Measurements from ENCODE around the gene RAB11FIP5. TPM values are rescaled to one million over a fixed set of nuclear protein-coding genes. Genes with fewer than 3 reads are reported as not detected.
"Not testable (repeated sequence)": the region's sequence is repeated elsewhere in the genome, so short reads cannot be mapped to it uniquely, and the experiment has no call there.

Gene RAB11FIP5
- 41.6 and 73.7 TPM in 2 replicates for total RNA-seq

- peak in 1 of 2 donors; percentile 87 for DNase-seq (ENCODE audit: low read depth in 2 of 2)
These were observed at the start of gene RAB11FIP5 for GRCh38 chr2:73112913-73113854. RAB11FIP5 (minus strand) TSS chr2:73112948; CDS start chr2:73112777, 171 bp downstream.

- DNase-seq (ENCODE audit: low read depth in 2 of 2), result peak; percentile 41 to 72
These were observed 43.9 kb upstream of the RAB11FIP5 start for GRCh38 chr2:73156539-73157124.

GRCh38 chr2:73142937-73143336 lies 30.2 kb upstream of the RAB11FIP5 start:
- DNase-seq (ENCODE audit: low read depth in 2 of 2), result no peak

- DNase-seq (ENCODE audit: low read depth in 2 of 2), result no peak
These were observed 29.1 kb upstream of the RAB11FIP5 start for GRCh38 chr2:73141896-73142295.

- no peak for DNase-seq (ENCODE audit: low read depth in 2 of 2)
These were observed 22.5 kb upstream of the RAB11FIP5 start for GRCh38 chr2:73135236-73135635.

GRCh38 chr2:73134471-73134870 lies 21.7 kb upstream of the RAB11FIP5 start:
- DNase-seq (ENCODE audit: low read depth in 2 of 2), result peak in 1 of 2 donors; percentile 41

- DNase-seq (ENCODE audit: low read depth in 2 of 2), result peak in 1 of 2 donors; percentile 51
These were observed 20.9 kb upstream of the RAB11FIP5 start for GRCh38 chr2:73133566-73134197.

- DNase-seq (ENCODE audit: low read depth in 2 of 2), result no peak
These were observed 19.1 kb upstream of the RAB11FIP5 start for GRCh38 chr2:73131807-73132206.

GRCh38 chr2:73130790-73131189 lies 18.0 kb upstream of the RAB11FIP5 start:
- no peak for DNase-seq (ENCODE audit: low read depth in 2 of 2)

- DNase-seq (ENCODE audit: low read depth in 2 of 2), result no peak
These were observed 16.2 kb upstream of the RAB11FIP5 start for GRCh38 chr2:73128841-73129535.

- DNase-seq (ENCODE audit: low read depth in 2 of 2), result no peak
These were observed 9.8 kb upstream of the RAB11FIP5 start for GRCh38 chr2:73122536-73122935.

GRCh38 chr2:73119611-73120239 lies 7.0 kb upstream of the RAB11FIP5 start:
- not testable (repeated sequence) for DNase-seq (ENCODE audit: low read depth in 2 of 2)

GRCh38 chr2:73117441-73117840 lies 4.7 kb upstream of the RAB11FIP5 start:
- DNase-seq (ENCODE audit: low read depth in 2 of 2), result no peak

GRCh38 chr2:73116182-73116960 lies 3.6 kb upstream of the RAB11FIP5 start:
- DNase-seq (ENCODE audit: low read depth in 2 of 2), result no peak

- DNase-seq (ENCODE audit: low read depth in 2 of 2), result no peak
These were observed 1.6 kb upstream of the RAB11FIP5 start for GRCh38 chr2:73114273-73114867.

GRCh38 chr2:73112026-73112912 lies 479 bp downstream of the RAB11FIP5 start:
- peak in 1 of 2 donors; percentile 70 for DNase-seq (ENCODE audit: low read depth in 2 of 2)

GRCh38 chr2:73111073-73112025 lies 1.4 kb downstream of the RAB11FIP5 start:
- DNase-seq (ENCODE audit: low read depth in 2 of 2), result peak; percentile 69 to 73

All from dermis microvascular lymphatic vessel endothelial cell (primary cell).